Measurements from ENCODE around the gene KLK6. TPM values are rescaled to one million over a fixed set of nuclear protein-coding genes. Genes with fewer than 3 reads are reported as not detected.

KLK6 gene
- total RNA-seq, 1 donor from 2014 or later = not detected

DNA sequence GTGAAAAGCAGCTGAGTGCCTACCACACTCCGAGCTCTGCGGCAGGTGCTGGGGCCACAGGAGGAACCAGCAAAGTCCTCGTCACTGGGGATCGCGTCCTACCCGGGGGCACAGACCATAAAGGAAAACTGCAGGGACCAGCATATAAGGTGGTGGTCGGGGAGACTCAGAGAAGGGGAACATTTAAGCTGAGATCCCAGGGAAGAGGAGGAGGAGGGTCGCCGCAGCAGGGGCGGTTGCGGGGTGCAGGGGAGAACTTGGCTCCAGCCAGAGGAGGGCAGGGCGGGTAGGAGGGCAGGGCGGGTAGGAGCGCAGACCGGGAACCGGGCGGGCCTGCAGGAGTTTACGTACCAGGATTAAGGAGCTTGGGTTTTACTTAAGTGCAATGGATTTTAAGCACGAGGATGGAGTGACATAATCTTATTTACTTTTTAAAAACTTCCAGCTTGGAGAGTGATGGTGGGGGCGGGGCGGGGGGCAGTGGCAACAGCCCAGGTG lies 57.2 kb downstream of the KLK6 start:
- no peak for DNase-seq (ENCODE audit: low read depth)

DNA sequence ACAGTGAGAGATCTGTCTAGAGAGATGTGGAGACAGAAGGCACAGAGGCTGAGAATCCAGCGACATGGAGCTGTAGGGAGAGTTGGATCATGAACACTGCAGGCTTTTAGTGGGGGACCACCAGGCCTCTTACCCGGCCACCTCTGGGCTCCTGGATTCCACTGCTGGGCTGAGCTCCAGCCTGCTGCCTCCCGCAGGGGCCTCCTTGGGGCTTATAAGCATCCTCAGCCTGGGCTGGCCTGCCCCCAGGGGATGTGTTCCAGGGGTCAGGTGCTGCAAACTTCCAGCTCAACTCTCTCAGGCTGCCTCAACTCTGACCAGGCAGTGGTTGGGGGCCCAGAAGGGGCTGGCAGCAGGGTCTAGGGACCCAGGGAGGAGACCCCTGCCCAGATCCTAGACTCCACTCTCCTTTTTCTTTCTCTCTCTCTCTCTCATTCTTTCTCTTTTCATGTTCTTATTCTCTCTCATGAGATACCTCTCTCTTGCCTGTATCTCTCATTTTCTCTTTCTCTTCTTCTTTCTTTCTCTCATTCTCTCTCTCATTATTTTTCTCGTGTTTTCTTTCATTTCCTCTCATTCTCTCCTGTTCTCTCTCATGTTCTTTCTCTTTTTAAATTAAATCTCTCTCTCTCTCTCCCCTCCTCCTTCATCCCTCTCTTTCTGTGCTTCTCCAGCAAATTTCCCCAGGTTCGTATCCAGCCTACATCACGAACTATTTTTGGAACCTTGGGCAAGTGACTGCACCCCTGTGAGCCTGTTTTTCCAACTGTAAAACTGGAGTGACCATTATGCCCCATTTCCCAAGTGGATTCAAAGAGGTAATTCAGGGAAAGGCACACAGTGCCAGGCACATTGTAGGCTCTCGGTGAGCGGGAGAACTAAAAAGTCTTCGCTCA lies 57.9 kb downstream of the KLK6 start, which contains the start of gene KLK4:
KLK4 (minus strand) TSS at position 190 of the 896 bp plus-strand sequence. CDS start 657 bp downstream, outside the sequence.
- no peak for DNase-seq (ENCODE audit: low read depth)

DNA sequence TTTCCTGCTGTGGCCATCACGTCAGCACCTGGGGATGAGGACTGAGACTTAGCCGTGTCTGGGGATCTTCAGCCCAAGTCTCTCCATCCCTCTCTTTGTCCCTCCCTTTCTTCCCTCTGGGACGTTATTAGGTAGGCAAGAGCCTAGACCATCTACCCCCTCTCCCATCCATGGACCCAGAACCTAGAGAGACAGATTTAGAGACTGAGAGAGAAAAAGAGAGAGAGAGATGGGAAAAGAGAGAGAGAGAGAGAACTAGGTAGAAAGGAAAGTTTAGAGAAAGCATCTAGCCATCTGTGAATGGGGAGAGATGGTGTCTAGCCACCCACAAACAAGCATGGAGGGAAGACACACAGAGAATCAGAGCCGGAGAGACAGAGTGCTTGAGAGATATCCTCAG lies 58.7 kb downstream of the KLK6 start:
- DNase-seq (ENCODE audit: low read depth) = no peak

DNA sequence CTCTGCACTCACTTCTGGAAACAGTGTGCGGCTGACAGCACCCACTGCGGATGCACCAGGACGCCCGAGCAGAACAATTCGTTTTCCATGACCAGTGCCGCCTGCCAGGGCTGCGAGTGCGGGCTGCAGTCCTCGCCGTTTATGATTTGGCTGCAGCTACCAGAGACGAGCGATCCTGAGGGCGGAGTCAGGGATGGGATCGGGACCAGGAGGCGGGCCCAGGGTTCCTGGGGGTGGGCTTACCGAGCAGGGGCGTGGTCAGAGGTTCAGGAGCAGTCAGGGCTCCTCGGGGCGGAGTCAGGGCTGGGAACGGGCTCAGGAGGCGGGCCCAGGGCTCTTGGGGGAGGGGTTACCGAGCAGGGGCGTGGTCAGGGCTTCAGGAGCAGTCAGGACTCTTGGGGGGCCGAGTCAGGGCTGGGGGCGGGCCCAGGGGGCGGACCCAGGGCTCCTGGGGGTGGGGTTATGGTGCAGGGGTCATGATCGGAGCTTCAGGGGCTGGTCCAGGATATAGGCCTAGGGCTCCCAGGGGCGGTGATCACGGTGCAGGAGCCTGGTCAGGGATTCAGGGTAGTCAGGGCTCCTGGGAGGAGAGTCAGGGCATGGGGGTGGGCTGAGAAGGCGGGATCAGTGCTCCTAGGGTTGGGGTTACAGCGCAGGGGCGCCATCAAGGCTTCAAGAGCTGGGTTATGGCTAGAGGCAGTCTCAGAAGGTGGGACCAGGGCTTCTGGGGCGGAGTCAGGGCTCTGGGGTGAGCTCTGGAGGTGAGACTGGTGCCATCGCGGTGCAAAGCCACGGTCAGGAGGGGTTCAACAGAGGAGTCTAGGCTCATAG lies 59.9 kb downstream of the KLK6 start:
- DNase-seq (ENCODE audit: low read depth) = no peak

Other genes starting within 250 kb of the KLK6 start
- 32.3 and 38.1 TPM in 2 replicates for gene SHANK1, start 249.8 kb downstream of the KLK6 start, total RNA-seq
- 35.5 and 39.1 TPM in 2 replicates for gene CLEC11A, start 246.2 kb downstream of the KLK6 start, total RNA-seq
- not detected in 2 replicates for gene GPR32, start 199.1 kb downstream of the KLK6 start, total RNA-seq
- gene ACP4, start 179.2 kb downstream of the KLK6 start, total RNA-seq = not detected in 2 replicates
- gene KLK1, start 145.8 kb downstream of the KLK6 start, total RNA-seq = not detected in 2 replicates
- not detected in 2 replicates for gene KLK15, start 136.0 kb downstream of the KLK6 start, total RNA-seq
- gene KLK3, start 114.7 kb downstream of the KLK6 start, total RNA-seq = not detected in 2 replicates
- not detected in 2 replicates for gene KLK2, start 96.2 kb downstream of the KLK6 start, total RNA-seq
- not detected in 2 replicates for gene KLK4, start 58.2 kb downstream of the KLK6 start, total RNA-seq
- gene KLK5, start 16.6 kb downstream of the KLK6 start, total RNA-seq = not detected in 2 replicates
- gene KLK7, start 14.3 kb upstream of the KLK6 start, total RNA-seq = not detected in 2 replicates
- gene KLK8, start 32.0 kb upstream of the KLK6 start, total RNA-seq = not detected in 2 replicates
- gene KLK10, start 50.1 kb upstream of the KLK6 start, total RNA-seq = not detected in 2 replicates
- not detected in 2 replicates for gene KLK11, start 57.0 kb upstream of the KLK6 start, total RNA-seq
- not detected in 2 replicates for gene KLK12, start 65.4 kb upstream of the KLK6 start, total RNA-seq
- gene KLK13, start 95.5 kb upstream of the KLK6 start, total RNA-seq = not detected in 2 replicates
- gene KLK14, start 113.3 kb upstream of the KLK6 start, total RNA-seq = not detected in 2 replicates
- 16.2 and 17.8 TPM in 2 replicates for gene CTU1, start 138.8 kb upstream of the KLK6 start, total RNA-seq
- not detected in 2 replicates for gene SIGLEC9, start 155.3 kb upstream of the KLK6 start, total RNA-seq
- not detected in 2 replicates for gene SIGLEC7, start 172.7 kb upstream of the KLK6 start, total RNA-seq